ENCODE data around the gene NAPB.

The NAPB gene

GRCh38 chr20:23340524-23340923 is 80.8 kb downstream of the NAPB start:
- peak; percentile 36 for DNase-seq

GRCh38 chr20:23339986-23340385 is 81.3 kb downstream of the NAPB start:
- DNase-seq = no peak

GRCh38 chr20:23337312-23337711 is 84.0 kb downstream of the NAPB start:
- DNase-seq = no peak

GRCh38 chr20:23336476-23336875 is 84.8 kb downstream of the NAPB start:
- no peak for DNase-seq

GRCh38 chr20:23335521-23335920 is 85.8 kb downstream of the NAPB start:
- DNase-seq = no peak

- DNase-seq = no peak
These were observed 87.2 kb downstream of the NAPB start for GRCh38 chr20:23334111-23334510.

GRCh38 chr20:23332467-23332866 is 88.8 kb downstream of the NAPB start:
- DNase-seq = no peak

- no peak for DNase-seq
These were observed 89.6 kb downstream of the NAPB start for GRCh38 chr20:23331450-23332350.

- DNase-seq = no peak
These were observed 93.5 kb downstream of the NAPB start for GRCh38 chr20:23327617-23328333.

- no peak for DNase-seq
These were observed 94.5 kb downstream of the NAPB start for GRCh38 chr20:23326774-23327173.

GRCh38 chr20:23325107-23325506 is 96.2 kb downstream of the NAPB start:
- DNase-seq = no peak
